Measurements from ENCODE around the gene ATP5PF. TPM values are rescaled to one million over a fixed set of nuclear protein-coding genes. Genes with fewer than 3 reads are reported as not detected.
"Not testable (repeated sequence)": the region's sequence is repeated elsewhere in the genome, so short reads cannot be mapped to it uniquely, and the experiment has no call there.

The ATP5PF gene
- total RNA-seq, 1 experiment from 2014 or later = 108 TPM

DNA sequence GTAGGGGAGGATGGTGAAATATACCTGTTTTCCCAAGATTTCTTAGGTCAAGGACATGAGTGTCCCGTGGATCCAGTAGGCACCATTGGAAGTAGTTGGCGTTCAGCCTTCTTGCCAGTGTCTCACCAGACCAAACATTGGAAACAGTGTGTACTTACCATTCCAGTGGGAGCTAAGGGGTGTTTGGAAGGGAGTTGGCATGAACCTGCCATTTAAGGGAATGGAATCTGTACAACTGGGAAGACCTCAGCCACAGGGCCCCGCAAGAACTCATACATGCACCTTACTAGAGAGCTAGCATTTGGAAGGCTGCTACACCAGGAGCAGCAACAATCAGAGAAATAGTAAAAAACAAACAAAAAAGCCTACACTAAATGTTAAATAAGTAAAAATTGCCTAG lies 12.7 kb downstream of the ATP5PF start:
- POLR2A ChIA-PET (ENCODE audit: unreplicated experiment) = no interaction called here
- Histone ChIP-seq H3K4me3 (no peak overlapping the region), H3K36me3 (ENCODE audit: low read depth) (no peaks in the 10 kb centered on the region), H2AFZ (no peak overlapping the region), H3K9me2 (ENCODE audit: insufficient read depth) (no peaks in the 10 kb centered on the region), H3F3A (ENCODE audit: insufficient read depth, low read depth) (no peaks in the 10 kb centered on the region), H3K9me3 (ENCODE audit: insufficient read depth, low read depth) (no peaks in the 10 kb centered on the region), H3K79me2 (ENCODE audit: low read depth) (no peaks in the 10 kb centered on the region), H3K4me2 (no peak overlapping the region), H3K4me1 (replicated peaks; ENCODE audit: insufficient read depth) (no peaks in the 10 kb centered on the region), H3K27ac (no peak overlapping the region), H3K27me3 (ENCODE audit: insufficient read depth, low read depth) (no peaks in the 10 kb centered on the region), H4K20me1 (ENCODE audit: insufficient read depth) (no peaks in the 10 kb centered on the region)
- BruUV-seq (replicated peaks) = no TSS peak
- CTCF ChIA-PET = no interaction called here
- TF ChIP-seq EZH2 (IDR thresholded peaks at IDR 0.05; ENCODE audit: low read depth) (no peak), CTCF (conservative IDR thresholded peaks at IDR 0.05) (no peak)
- intact Hi-C loops (cut with micrococcal nuclease; ENCODE audit: unreplicated experiment) = no loop called here
- DNase-seq = no peak

GRCh38 chr21:25717491-25718147 lies 17.1 kb downstream of the ATP5PF start:
- Histone ChIP-seq H3K9me3 (ENCODE audit: insufficient read depth, low read depth) (no peaks in the 10 kb centered on the region), H3K27ac (no peak overlapping the region), H2AFZ (no peak overlapping the region), H3K79me2 (ENCODE audit: low read depth) (no peaks in the 10 kb centered on the region), H3F3A (ENCODE audit: insufficient read depth, low read depth) (no peaks in the 10 kb centered on the region), H3K9me2 (ENCODE audit: insufficient read depth) (no peaks in the 10 kb centered on the region), H3K27me3 (ENCODE audit: insufficient read depth, low read depth) (no peaks in the 10 kb centered on the region), H4K20me1 (ENCODE audit: insufficient read depth) (no peaks in the 10 kb centered on the region), H3K36me3 (ENCODE audit: low read depth) (no peaks in the 10 kb centered on the region), H3K4me1 (replicated peaks; ENCODE audit: insufficient read depth) (no peaks in the 10 kb centered on the region), H3K4me2 (no peak overlapping the region), H3K4me3 (no peak overlapping the region)
- ChIA-PET POLR2A (ENCODE audit: unreplicated experiment) (no interaction called here), CTCF (no interaction called here)
- intact Hi-C loops (cut with micrococcal nuclease; ENCODE audit: unreplicated experiment) = no loop called here
- no peak for TF ChIP-seq CTCF (conservative IDR thresholded peaks at IDR 0.05)
- TF ChIP-seq EZH2 (IDR thresholded peaks at IDR 0.05; ENCODE audit: low read depth) = no peak
- no TSS peak for BruUV-seq (replicated peaks)
- DNase-seq = no peak

DNA sequence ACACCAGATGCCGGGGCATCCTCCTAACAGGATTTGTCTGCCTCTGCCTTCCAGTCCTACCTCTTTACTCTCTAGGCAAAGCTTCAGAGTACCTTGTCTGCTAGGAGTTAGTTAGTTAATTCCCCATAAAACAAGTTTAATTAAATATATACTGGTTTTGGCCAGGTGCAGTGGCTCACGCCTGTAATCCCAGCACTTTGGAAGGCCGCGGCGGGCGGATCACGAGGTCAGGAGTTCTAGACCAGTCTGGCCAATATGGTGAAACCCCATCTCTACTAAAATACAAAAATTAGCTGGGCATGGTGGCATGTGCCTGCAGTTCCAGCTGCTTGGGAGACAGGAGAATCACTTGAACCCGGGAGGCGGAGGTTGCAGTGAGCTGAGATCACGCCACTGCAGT lies 20.6 kb downstream of the ATP5PF start:
- H3K9me3 ChIP-seq (ENCODE audit: insufficient read depth, low read depth); CTCF ChIA-PET; H3K4me3 ChIP-seq; H3K9me2 ChIP-seq (ENCODE audit: insufficient read depth); POLR2A ChIA-PET (ENCODE audit: unreplicated experiment); BruUV-seq (replicated peaks); H3F3A ChIP-seq (ENCODE audit: insufficient read depth, low read depth); H2AFZ ChIP-seq; H3K79me2 ChIP-seq (ENCODE audit: low read depth); H3K4me1 ChIP-seq (replicated peaks; ENCODE audit: insufficient read depth); H3K27me3 ChIP-seq (ENCODE audit: insufficient read depth, low read depth); H3K27ac ChIP-seq; H3K4me2 ChIP-seq; H4K20me1 ChIP-seq (ENCODE audit: insufficient read depth); H3K36me3 ChIP-seq (ENCODE audit: low read depth); DNase-seq; intact Hi-C loops (cut with micrococcal nuclease; ENCODE audit: unreplicated experiment): not testable (repeated sequence)

- no peak for DNase-seq
- ChIA-PET POLR2A (ENCODE audit: unreplicated experiment) (no interaction called here), CTCF (no interaction called here)
- no peaks in the 10 kb centered on the region for H3K27me3 ChIP-seq (ENCODE audit: insufficient read depth, low read depth)
- H3K4me1 ChIP-seq (replicated peaks; ENCODE audit: insufficient read depth) = no peaks in the 10 kb centered on the region
- H2AFZ ChIP-seq = no peak overlapping the region
- H3K9me3 ChIP-seq (ENCODE audit: insufficient read depth, low read depth) = no peaks in the 10 kb centered on the region
- H4K20me1 ChIP-seq (ENCODE audit: insufficient read depth) = no peaks in the 10 kb centered on the region
- no peaks in the 10 kb centered on the region for H3K9me2 ChIP-seq (ENCODE audit: insufficient read depth)
- no TSS peak for BruUV-seq (replicated peaks)
- TF ChIP-seq CTCF (conservative IDR thresholded peaks at IDR 0.05) (no peak), EZH2 (IDR thresholded peaks at IDR 0.05; ENCODE audit: low read depth) (no peak)
- intact Hi-C loops (cut with micrococcal nuclease; ENCODE audit: unreplicated experiment) = no loop called here
- H3F3A ChIP-seq (ENCODE audit: insufficient read depth, low read depth) = no peaks in the 10 kb centered on the region
- H3K27ac ChIP-seq = no peak overlapping the region
- H3K36me3 ChIP-seq (ENCODE audit: low read depth) = no peaks in the 10 kb centered on the region
- no peaks in the 10 kb centered on the region for H3K79me2 ChIP-seq (ENCODE audit: low read depth)
- no peak overlapping the region for H3K4me3 ChIP-seq
- H3K4me2 ChIP-seq = no peak overlapping the region
Measured at GRCh38 chr21:25710550-25710949, 24.2 kb downstream of the ATP5PF start.
